SK-N-SH treated with all-trans-retinoic acid at 6 μM for 48 hours (cell line): ENCODE data around the gene TBC1D7.

ENCODE experiments used
- ATAC-seq: fragments of 200-7000 bp; cut with Tn5 transposase; 3 replicates; pipeline ENCODE4 v1.9.1; 2020; ENCODE audit warnings: mild to moderate bottlenecking, moderate library complexity
- ARNTL ChIP-seq: fragments of 450-650 bp; formaldehyde crosslinking; IDR thresholded peaks from 2 replicates; pipeline ENCODE4 v1.5.0; 2020; ENCODE audit warnings: low read depth, mild to moderate bottlenecking, moderate library complexity, borderline replicate concordance
- BACH2 ChIP-seq: fragments of 250-450 bp; sonication (Bioruptor Pico); IDR thresholded peaks from 2 replicates; pipeline ENCODE4 v1.9.0; 2021; ENCODE audit warnings: mild to moderate bottlenecking, borderline replicate concordance
- CSDC2 ChIP-seq: fragments of 250-450 bp; sonication (Bioruptor Pico); IDR thresholded peaks from 2 replicates; pipeline ENCODE4 v1.5.0; 2020; ENCODE audit warnings: mild to moderate bottlenecking, moderate library complexity
- ESRRG ChIP-seq: fragments of 250-450 bp; sonication (Bioruptor Pico); IDR thresholded peaks from 2 replicates; pipeline ENCODE4 v1.6.1; 2021; ENCODE audit warnings: mild to moderate bottlenecking
- GLIS3 ChIP-seq: fragments of 250-450 bp; sonication (Bioruptor Pico); IDR thresholded peaks from 2 replicates; pipeline ENCODE4 v1.5.0; 2020; ENCODE audit warnings: mild to moderate bottlenecking, moderate library complexity
- ISL1 ChIP-seq: fragments of 250-450 bp; sonication (Bioruptor Pico); IDR thresholded peaks from 2 replicates; pipeline ENCODE4 v2.1.2; 2022; ENCODE audit warnings: mild to moderate bottlenecking, moderate library complexity
- OSR1 ChIP-seq: fragments of 250-450 bp; sonication (Bioruptor Pico); IDR thresholded peaks from 2 replicates; pipeline ENCODE4 v1.8.0; 2022; ENCODE audit warnings: moderate library complexity, mild to moderate bottlenecking, inconsistent platforms
- PPARA ChIP-seq: fragments of 250-450 bp; sonication (Bioruptor Pico); IDR thresholded peaks from 2 replicates; pipeline ENCODE4 v1.5.0; 2020; ENCODE audit warnings: mild to moderate bottlenecking, borderline replicate concordance
- RARB ChIP-seq: fragments of 250-450 bp; sonication (Bioruptor Pico); IDR thresholded peaks from 2 replicates; pipeline ENCODE4 v1.8.0; 2021; ENCODE audit warnings: mild to moderate bottlenecking, moderate library complexity
- SNAI2 ChIP-seq: fragments of 250-450 bp; sonication (Bioruptor Pico); IDR thresholded peaks from 2 replicates; pipeline ENCODE4 v1.5.0; 2020; ENCODE audit warnings: mild to moderate bottlenecking, moderate library complexity
- TCF4 ChIP-seq: fragments of 250-450 bp; sonication (Bioruptor Pico); IDR thresholded peaks from 2 replicates; pipeline ENCODE4 v1.8.0; 2021; ENCODE audit warnings: mild to moderate bottlenecking, moderate library complexity, borderline replicate concordance
- TOX ChIP-seq: fragments of 250-450 bp; sonication (Bioruptor Pico); IDR thresholded peaks from 2 replicates; pipeline ENCODE4 v1.8.0; 2021; ENCODE audit warnings: mild to moderate bottlenecking, moderate library complexity, borderline replicate concordance
- ZC3H10 ChIP-seq: fragments of 250-450 bp; sonication (Bioruptor Pico); IDR thresholded peaks from 2 replicates; pipeline ENCODE4 v1.5.1; 2021; ENCODE audit warnings: mild to moderate bottlenecking, moderate library complexity
- ZFP3 ChIP-seq: fragments of 250-450 bp; sonication (Bioruptor Pico); IDR thresholded peaks from 2 replicates; pipeline ENCODE4 v1.5.0; 2020; ENCODE audit warnings: mild to moderate bottlenecking, moderate library complexity
- ZFP30 ChIP-seq: fragments of 450-650 bp; formaldehyde crosslinking; IDR thresholded peaks from 2 replicates; pipeline ENCODE4 v1.5.0; 2022; ENCODE audit warnings: mild to moderate bottlenecking, moderate library complexity
- ZNF565 ChIP-seq: fragments of 450-650 bp; formaldehyde crosslinking; conservative IDR thresholded peaks from 2 replicates; pipeline ENCODE4 v1.5.0; 2020; ENCODE audit warnings: low read depth, mild to moderate bottlenecking, moderate library complexity
- ZNF70 ChIP-seq: fragments of 450-650 bp; formaldehyde crosslinking; IDR thresholded peaks from 2 replicates; pipeline ENCODE4 v1.5.0; 2020; ENCODE audit warnings: mild to moderate bottlenecking, moderate library complexity
- ZNF8 ChIP-seq: fragments of 450-650 bp; formaldehyde crosslinking; IDR thresholded peaks from 2 replicates; pipeline ENCODE4 v1.5.0; 2020; ENCODE audit warnings: mild to moderate bottlenecking, moderate library complexity
- TF ChIP-seq, protein P1 (sequence below): fragments of 250-450 bp; sonication (Bioruptor Pico); IDR thresholded peaks from 2 replicates; pipeline ENCODE4 v1.5.1; 2020; ENCODE audit warnings: low read depth, mild to moderate bottlenecking, moderate library complexity
- TF ChIP-seq, protein P2 (sequence below): fragments of 250-450 bp; sonication (Bioruptor Pico); IDR thresholded peaks from 2 replicates; pipeline ENCODE4 v1.5.1; 2021; ENCODE audit warnings: mild to moderate bottlenecking, moderate library complexity
- TF ChIP-seq, protein P3 (sequence below): fragments of 250-450 bp; sonication (Bioruptor Pico); IDR thresholded peaks from 2 replicates; pipeline ENCODE4 v1.5.0; 2020; ENCODE audit warnings: mild to moderate bottlenecking, moderate library complexity
- TF ChIP-seq, protein P4 (sequence below): fragments of 250-450 bp; sonication (Bioruptor Pico); IDR thresholded peaks from 2 replicates; pipeline ENCODE4 v1.8.0; 2020; ENCODE audit warnings: mild to moderate bottlenecking, moderate library complexity, borderline replicate concordance
- TF ChIP-seq, protein P5 (sequence below): fragments of 250-450 bp; sonication (Bioruptor Pico); IDR thresholded peaks from 2 replicates; pipeline ENCODE4 v1.8.0; 2021; ENCODE audit warnings: low read depth, mild to moderate bottlenecking, moderate library complexity, borderline replicate concordance

TBC1D7 gene

DNA sequence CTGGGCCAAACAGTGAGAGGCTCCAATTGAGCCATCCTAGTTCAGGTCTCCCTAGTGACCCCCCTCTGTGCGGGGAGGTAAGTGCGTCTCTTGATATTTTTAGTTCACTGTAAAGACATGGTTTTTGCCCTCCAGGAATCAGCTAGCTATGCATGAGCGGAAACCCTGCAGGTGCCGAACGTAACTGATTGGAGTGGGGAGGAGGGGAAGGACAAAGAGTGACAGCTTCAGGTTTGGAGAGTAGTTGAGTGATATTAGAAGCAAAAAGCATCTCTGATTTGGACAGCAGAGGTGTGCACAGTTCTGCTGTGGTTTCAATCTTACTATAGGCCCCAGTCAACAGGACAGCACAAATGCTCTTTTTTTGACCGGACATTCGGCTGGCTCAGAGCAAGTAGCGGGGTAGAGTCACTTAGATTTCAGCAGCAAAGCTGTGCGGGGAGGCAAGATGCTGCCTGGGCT lies 31.8 kb downstream of the TBC1D7 start:
- ATAC-seq = no peak
- no peak for TF ChIP-seq BACH2 (CRISPR knock-in tag)

DNA sequence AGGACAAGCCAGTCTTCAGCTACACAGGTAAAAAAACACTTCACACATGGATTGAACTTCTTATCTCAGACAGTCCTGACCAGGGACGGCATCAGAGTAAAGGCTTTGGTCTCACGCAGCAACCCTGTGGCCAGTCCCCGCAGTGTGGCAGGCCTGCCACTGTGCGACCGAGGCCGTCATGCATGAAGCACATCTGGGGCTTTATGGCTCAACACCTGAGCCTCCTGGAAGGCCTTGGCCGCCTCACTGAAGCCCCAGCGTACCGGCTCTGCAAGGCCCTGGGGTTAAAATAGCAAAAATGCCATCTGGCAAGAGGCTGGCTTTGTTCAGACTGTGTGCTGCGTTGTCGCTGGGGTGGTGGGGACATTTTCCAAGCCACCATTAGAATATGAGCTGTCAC lies 32.8 kb downstream of the TBC1D7 start:
- no peak for ATAC-seq
- TF ChIP-seq, protein P1, sequence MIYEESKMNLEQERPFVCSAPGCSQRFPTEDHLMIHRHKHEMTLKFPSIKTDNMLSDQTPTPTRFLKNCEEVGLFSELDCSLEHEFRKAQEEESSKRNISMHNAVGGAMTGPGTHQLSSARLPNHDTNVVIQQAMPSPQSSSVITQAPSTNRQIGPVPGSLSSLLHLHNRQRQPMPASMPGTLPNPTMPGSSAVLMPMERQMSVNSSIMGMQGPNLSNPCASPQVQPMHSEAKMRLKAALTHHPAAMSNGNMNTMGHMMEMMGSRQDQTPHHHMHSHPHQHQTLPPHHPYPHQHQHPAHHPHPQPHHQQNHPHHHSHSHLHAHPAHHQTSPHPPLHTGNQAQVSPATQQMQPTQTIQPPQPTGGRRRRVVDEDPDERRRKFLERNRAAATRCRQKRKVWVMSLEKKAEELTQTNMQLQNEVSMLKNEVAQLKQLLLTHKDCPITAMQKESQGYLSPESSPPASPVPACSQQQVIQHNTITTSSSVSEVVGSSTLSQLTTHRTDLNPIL (CRISPR knock-in tag) = no peak

DNA sequence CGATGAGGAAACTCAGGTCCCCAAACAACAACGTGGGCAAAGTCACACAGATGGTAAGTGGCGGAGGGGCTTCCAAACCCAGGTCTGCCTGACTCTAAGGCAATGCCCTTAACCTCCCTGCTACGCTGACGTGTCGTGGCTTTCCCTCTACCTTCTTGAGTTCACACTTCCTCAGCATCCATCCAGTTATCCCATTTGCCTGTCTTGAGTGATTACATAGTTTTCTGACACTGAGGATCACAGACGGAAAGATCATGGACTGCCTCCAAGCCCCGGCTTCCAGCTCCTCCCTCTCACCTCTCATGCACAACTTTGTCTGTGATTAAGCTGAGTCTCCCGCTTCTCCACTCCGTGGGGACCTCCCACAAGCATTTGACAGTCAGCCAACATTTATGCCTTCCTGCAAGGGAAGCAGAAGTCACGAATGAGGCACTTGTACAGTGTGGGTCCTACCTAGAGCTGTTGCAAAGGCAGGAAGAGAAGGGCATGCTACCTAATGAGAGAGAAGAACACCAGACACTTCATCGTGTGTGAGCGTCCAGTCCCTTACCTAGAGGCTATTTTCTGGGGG lies 33.8 kb downstream of the TBC1D7 start:
- TF ChIP-seq, protein P2, sequence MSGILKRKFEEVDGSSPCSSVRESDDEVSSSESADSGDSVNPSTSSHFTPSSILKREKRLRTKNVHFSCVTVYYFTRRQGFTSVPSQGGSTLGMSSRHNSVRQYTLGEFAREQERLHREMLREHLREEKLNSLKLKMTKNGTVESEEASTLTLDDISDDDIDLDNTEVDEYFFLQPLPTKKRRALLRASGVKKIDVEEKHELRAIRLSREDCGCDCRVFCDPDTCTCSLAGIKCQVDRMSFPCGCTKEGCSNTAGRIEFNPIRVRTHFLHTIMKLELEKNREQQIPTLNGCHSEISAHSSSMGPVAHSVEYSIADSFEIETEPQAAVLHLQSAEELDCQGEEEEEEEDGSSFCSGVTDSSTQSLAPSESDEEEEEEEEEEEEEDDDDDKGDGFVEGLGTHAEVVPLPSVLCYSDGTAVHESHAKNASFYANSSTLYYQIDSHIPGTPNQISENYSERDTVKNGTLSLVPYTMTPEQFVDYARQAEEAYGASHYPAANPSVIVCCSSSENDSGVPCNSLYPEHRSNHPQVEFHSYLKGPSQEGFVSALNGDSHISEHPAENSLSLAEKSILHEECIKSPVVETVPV (CRISPR knock-in tag) = no peak
- TF ChIP-seq ZNF70 (CRISPR knock-in tag) (no peak), TCF4 (CRISPR knock-in tag) (no peak), BACH2 (CRISPR knock-in tag) (no peak), ZNF8 (CRISPR knock-in tag) (no peak), SNAI2 (CRISPR knock-in tag) (no peak), ARNTL (CRISPR knock-in tag) (no peak), GLIS3 (CRISPR knock-in tag) (no peak), CSDC2 (CRISPR knock-in tag) (no peak), ZC3H10 (CRISPR knock-in tag) (no peak), ZFP3 (no peak), TOX (CRISPR knock-in tag) (no peak), PPARA (CRISPR knock-in tag) (no peak), RARB (no peak), OSR1 (CRISPR knock-in tag) (no peak)
- TF ChIP-seq, protein P3, sequence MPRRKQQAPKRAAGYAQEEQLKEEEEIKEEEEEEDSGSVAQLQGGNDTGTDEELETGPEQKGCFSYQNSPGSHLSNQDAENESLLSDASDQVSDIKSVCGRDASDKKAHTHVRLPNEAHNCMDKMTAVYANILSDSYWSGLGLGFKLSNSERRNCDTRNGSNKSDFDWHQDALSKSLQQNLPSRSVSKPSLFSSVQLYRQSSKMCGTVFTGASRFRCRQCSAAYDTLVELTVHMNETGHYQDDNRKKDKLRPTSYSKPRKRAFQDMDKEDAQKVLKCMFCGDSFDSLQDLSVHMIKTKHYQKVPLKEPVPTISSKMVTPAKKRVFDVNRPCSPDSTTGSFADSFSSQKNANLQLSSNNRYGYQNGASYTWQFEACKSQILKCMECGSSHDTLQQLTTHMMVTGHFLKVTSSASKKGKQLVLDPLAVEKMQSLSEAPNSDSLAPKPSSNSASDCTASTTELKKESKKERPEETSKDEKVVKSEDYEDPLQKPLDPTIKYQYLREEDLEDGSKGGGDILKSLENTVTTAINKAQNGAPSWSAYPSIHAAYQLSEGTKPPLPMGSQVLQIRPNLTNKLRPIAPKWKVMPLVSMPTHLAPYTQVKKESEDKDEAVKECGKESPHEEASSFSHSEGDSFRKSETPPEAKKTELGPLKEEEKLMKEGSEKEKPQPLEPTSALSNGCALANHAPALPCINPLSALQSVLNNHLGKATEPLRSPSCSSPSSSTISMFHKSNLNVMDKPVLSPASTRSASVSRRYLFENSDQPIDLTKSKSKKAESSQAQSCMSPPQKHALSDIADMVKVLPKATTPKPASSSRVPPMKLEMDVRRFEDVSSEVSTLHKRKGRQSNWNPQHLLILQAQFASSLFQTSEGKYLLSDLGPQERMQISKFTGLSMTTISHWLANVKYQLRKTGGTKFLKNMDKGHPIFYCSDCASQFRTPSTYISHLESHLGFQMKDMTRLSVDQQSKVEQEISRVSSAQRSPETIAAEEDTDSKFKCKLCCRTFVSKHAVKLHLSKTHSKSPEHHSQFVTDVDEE (CRISPR knock-in tag) = no peak
- TF ChIP-seq, protein P1 (CRISPR knock-in tag) = no peak
- TF ChIP-seq, protein P4, sequence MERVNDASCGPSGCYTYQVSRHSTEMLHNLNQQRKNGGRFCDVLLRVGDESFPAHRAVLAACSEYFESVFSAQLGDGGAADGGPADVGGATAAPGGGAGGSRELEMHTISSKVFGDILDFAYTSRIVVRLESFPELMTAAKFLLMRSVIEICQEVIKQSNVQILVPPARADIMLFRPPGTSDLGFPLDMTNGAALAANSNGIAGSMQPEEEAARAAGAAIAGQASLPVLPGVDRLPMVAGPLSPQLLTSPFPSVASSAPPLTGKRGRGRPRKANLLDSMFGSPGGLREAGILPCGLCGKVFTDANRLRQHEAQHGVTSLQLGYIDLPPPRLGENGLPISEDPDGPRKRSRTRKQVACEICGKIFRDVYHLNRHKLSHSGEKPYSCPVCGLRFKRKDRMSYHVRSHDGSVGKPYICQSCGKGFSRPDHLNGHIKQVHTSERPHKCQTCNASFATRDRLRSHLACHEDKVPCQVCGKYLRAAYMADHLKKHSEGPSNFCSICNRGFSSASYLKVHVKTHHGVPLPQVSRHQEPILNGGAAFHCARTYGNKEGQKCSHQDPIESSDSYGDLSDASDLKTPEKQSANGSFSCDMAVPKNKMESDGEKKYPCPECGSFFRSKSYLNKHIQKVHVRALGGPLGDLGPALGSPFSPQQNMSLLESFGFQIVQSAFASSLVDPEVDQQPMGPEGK (CRISPR knock-in tag) = no peak
- TF ChIP-seq, all 23 proteins: peak for 0
- ATAC-seq = no peak

DNA sequence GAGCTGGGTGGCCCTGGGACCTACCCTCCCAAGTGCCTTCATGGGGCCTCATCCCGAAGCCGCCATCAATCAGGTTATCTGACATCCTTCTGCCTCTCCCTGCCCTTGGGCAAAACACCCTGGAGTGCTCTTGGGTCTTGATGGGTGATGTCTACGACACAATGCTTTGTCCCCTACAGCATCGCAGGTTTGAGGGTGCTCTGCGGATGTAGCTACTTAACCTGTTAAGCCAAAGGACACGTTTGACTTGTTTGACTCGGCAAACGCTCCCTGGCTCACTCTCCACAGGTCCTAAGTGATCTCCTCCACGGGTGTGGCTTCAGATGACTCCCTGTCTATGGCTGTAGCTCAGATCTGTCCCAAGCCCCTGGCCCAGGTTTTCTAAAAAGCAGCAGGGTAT lies 35.6 kb downstream of the TBC1D7 start:
- TF ChIP-seq CSDC2 (CRISPR knock-in tag) (no peak), ZNF8 (CRISPR knock-in tag) (no peak), ISL1 (CRISPR knock-in tag) (no peak), TOX (CRISPR knock-in tag) (no peak), PPARA (CRISPR knock-in tag) (no peak), ZNF70 (CRISPR knock-in tag) (no peak), ESRRG (CRISPR knock-in tag) (no peak), BACH2 (CRISPR knock-in tag) (no peak), ZFP30 (CRISPR knock-in tag) (no peak), GLIS3 (CRISPR knock-in tag) (no peak), OSR1 (CRISPR knock-in tag) (no peak), ZNF565 (CRISPR knock-in tag) (no peak)
- TF ChIP-seq, protein P4 (CRISPR knock-in tag) = no peak
- TF ChIP-seq, protein P5, sequence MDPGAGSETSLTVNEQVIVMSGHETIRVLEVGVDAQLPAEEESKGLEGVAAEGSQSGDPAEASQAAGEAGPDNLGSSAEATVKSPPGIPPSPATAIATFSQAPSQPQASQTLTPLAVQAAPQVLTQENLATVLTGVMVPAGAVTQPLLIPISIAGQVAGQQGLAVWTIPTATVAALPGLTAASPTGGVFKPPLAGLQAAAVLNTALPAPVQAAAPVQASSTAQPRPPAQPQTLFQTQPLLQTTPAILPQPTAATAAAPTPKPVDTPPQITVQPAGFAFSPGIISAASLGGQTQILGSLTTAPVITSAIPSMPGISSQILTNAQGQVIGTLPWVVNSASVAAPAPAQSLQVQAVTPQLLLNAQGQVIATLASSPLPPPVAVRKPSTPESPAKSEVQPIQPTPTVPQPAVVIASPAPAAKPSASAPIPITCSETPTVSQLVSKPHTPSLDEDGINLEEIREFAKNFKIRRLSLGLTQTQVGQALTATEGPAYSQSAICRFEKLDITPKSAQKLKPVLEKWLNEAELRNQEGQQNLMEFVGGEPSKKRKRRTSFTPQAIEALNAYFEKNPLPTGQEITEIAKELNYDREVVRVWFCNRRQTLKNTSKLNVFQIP (CRISPR knock-in tag) = no peak

More for the DNA sequence above, 35.6 kb downstream of the TBC1D7 start:
- ATAC-seq = no peak
